GM21381 (cell line): ENCODE data around the gene GRM7.

ENCODE experiments used
- ATAC-seq: cut with Tn5 transposase; IDR thresholded peaks from one replicate; pipeline ENCODE4 v1.9.1; 2021; ENCODE audit warnings: mild to moderate bottlenecking, moderate library complexity; ENCODE audit not compliant: unreplicated experiment

The GRM7 gene

GRCh38 chr3:7565574-7565973 lies 704.7 kb downstream of the GRM7 start:
- ATAC-seq: no peak

GRCh38 chr3:7567160-7567559 lies 706.2 kb downstream of the GRM7 start:
- no peak for ATAC-seq

- no peak for ATAC-seq
Observed at GRCh38 chr3:7568526-7569184, 707.7 kb downstream of the GRM7 start.

GRCh38 chr3:7573330-7573729 lies 712.4 kb downstream of the GRM7 start:
- no peak for ATAC-seq

GRCh38 chr3:7574435-7574834 lies 713.5 kb downstream of the GRM7 start:
- ATAC-seq: no peak

- no peak for ATAC-seq
Observed at GRCh38 chr3:7576071-7576470, 715.2 kb downstream of the GRM7 start.

GRCh38 chr3:7576506-7576905 lies 715.6 kb downstream of the GRM7 start:
- no peak for ATAC-seq

- no peak for ATAC-seq
Observed at GRCh38 chr3:7577513-7577912, 716.6 kb downstream of the GRM7 start.

- no peak for ATAC-seq
Observed at GRCh38 chr3:7581831-7582230, 720.9 kb downstream of the GRM7 start.

GRCh38 chr3:7585052-7585451 lies 724.1 kb downstream of the GRM7 start:
- no peak for ATAC-seq

- ATAC-seq: no peak
Observed at GRCh38 chr3:7588236-7588635, 727.3 kb downstream of the GRM7 start.

GRCh38 chr3:7589526-7589925 lies 728.6 kb downstream of the GRM7 start:
- no peak for ATAC-seq

GRCh38 chr3:7602297-7602696 lies 741.4 kb downstream of the GRM7 start:
- ATAC-seq: no peak

GRCh38 chr3:7607083-7607482 lies 746.2 kb downstream of the GRM7 start:
- ATAC-seq: no peak

- no peak for ATAC-seq
Observed at GRCh38 chr3:7607676-7608075, 746.8 kb downstream of the GRM7 start.

GRCh38 chr3:7610634-7611033 lies 749.7 kb downstream of the GRM7 start:
- no peak for ATAC-seq

GRCh38 chr3:7615043-7615442 lies 754.1 kb downstream of the GRM7 start:
- no peak for ATAC-seq

- ATAC-seq: no peak
Observed at GRCh38 chr3:7618606-7619005, 757.7 kb downstream of the GRM7 start.

GRCh38 chr3:7620401-7620800 lies 759.5 kb downstream of the GRM7 start:
- ATAC-seq: no peak

GRCh38 chr3:7621046-7621630 lies 760.2 kb downstream of the GRM7 start:
- no peak for ATAC-seq

GRCh38 chr3:7621651-7622050 lies 760.7 kb downstream of the GRM7 start:
- no peak for ATAC-seq

- ATAC-seq: no peak
Observed at GRCh38 chr3:7625021-7625420, 764.1 kb downstream of the GRM7 start.

GRCh38 chr3:7630351-7630911 lies 769.5 kb downstream of the GRM7 start:
- ATAC-seq: no peak
